Medulla oblongata (tissue), 1 donor: ENCODE data around the gene SSC5D.
"Not testable (repeated sequence)": the region's sequence is repeated elsewhere in the genome, so short reads cannot be mapped to it uniquely, and the experiment has no call there.

Source experiments
- DNase-seq: peaks from one replicate; pipeline ENCODE4 v3.0.0-alpha.2; 2015; ENCODE audit errors: extremely low spot score

Gene SSC5D

GRCh38 chr19:55503502-55504251 is 15.4 kb downstream of the SSC5D start:
- DNase-seq, result peak; percentile 96

- no peak for DNase-seq
These were observed 16.0 kb downstream of the SSC5D start for GRCh38 chr19:55504252-55504603.

GRCh38 chr19:55504981-55505380 is 16.7 kb downstream of the SSC5D start:
- no peak for DNase-seq

- no peak for DNase-seq
These were observed 19.9 kb downstream of the SSC5D start for GRCh38 chr19:55508120-55508519.

GRCh38 chr19:55516878-55517620 is 28.8 kb downstream of the SSC5D start:
- peak; percentile 97 for DNase-seq

- no peak for DNase-seq
These were observed 31.4 kb downstream of the SSC5D start for GRCh38 chr19:55519451-55520311.

GRCh38 chr19:55520691-55521292 is 32.6 kb downstream of the SSC5D start:
- DNase-seq, result no peak

GRCh38 chr19:55525289-55526101 is 37.3 kb downstream of the SSC5D start:
- DNase-seq, result no peak

- DNase-seq, result peak; percentile 18
These were observed 38.3 kb downstream of the SSC5D start for GRCh38 chr19:55526216-55527196.

- no peak for DNase-seq
These were observed 39.2 kb downstream of the SSC5D start for GRCh38 chr19:55527197-55528029.

- no peak for DNase-seq
These were observed 40.0 kb downstream of the SSC5D start for GRCh38 chr19:55528030-55528803.

GRCh38 chr19:55529636-55530234 is 41.5 kb downstream of the SSC5D start:
- DNase-seq, result no peak

GRCh38 chr19:55530996-55531395 is 42.8 kb downstream of the SSC5D start:
- DNase-seq, result no peak

- DNase-seq, result not testable (repeated sequence)
These were observed 46.0 kb downstream of the SSC5D start for GRCh38 chr19:55534280-55534679.

GRCh38 chr19:55535173-55535964 is 47.1 kb downstream of the SSC5D start:
- no peak for DNase-seq

GRCh38 chr19:55535965-55536350 is 47.7 kb downstream of the SSC5D start:
- DNase-seq, result no peak

- DNase-seq, result no peak
These were observed 48.1 kb downstream of the SSC5D start for GRCh38 chr19:55536366-55536765.
